SK-N-SH (cell line): ENCODE results near the gene PTGDS. TPM values are rescaled to one million over a fixed set of nuclear protein-coding genes. Genes with fewer than 3 reads are reported as not detected.

Experiments used
- CTCF ChIA-PET: fragments of 300-600, 350-600 bp; formaldehyde crosslinking; extraction: SDS; loops from one replicate; lab custom pipeline; 2021; lab: Yijun Ruan, JAX
- POLR2A ChIA-PET: fragments of 350-600 bp; sonication (Branson Sonifier 250); formaldehyde crosslinking; extraction: SDS; loops from one replicate; lab custom pipeline; 2020; ENCODE audit warnings: antibody characterized with exemption, inconsistent platforms; lab: Yijun Ruan, JAX
- DNase-seq: peaks from one replicate; pipeline ENCODE4 v3.0.0; 2012
- H2AFZ ChIP-seq: fragments of 200-600 bp; sonication (generic); 2 replicates; pipeline ENCODE4 v1.8.1; 2016; ENCODE audit warnings: antibody characterized with exemption, mild to moderate bottlenecking, low read depth
- H3F3A ChIP-seq: fragments of 200-600 bp; sonication (generic); replicated peaks from 2 replicates; pipeline ENCODE3; 2016; ENCODE audit warnings: antibody characterized with exemption, mild to moderate bottlenecking; ENCODE audit not compliant: insufficient read depth
- H3K27ac ChIP-seq, 2 experiments: fragments of 200-500 bp in 1 of 2; fragments of 200-600 bp in 1 of 2; sonication (Bioruptor generic) in 1 of 2; sonication (generic), shearing (Covaris generic) in 1 of 2; 2 replicates each; pipeline versions ENCODE4 v1.5.1 to v1.6.1; 2014 to 2016; ENCODE audit warnings: low read depth in 2 of 2, inconsistent platforms in 1 of 2, low read length in 1 of 2, mild to moderate bottlenecking in 1 of 2, mixed read lengths in 1 of 2
- H3K27me3 ChIP-seq: fragments of 200-600 bp; sonication (generic), shearing (Covaris generic); 2 replicates; pipeline ENCODE4 v1.6.1; 2016; ENCODE audit warnings: mixed run types; ENCODE audit not compliant: insufficient read depth
- H3K36me3 ChIP-seq, 2 experiments: fragments of 200-500 bp in 1 of 2; fragments of 200-600 bp in 1 of 2; sonication (Bioruptor generic) in 1 of 2; sonication (generic) in 1 of 2; replicated peaks in 1 of 2; 2 replicates each; pipeline versions ENCODE3 to v1.5.1; 2014 to 2016; ENCODE audit warnings: low read length in 1 of 2, mild to moderate bottlenecking in 1 of 2; ENCODE audit not compliant: insufficient read depth in 2 of 2, control insufficient read depth in 1 of 2
- H3K4me1 ChIP-seq, 2 experiments: fragments of 200-500 bp in 1 of 2; fragments of 200-600 bp in 1 of 2; sonication (Bioruptor generic) in 1 of 2; sonication (generic), shearing (Covaris generic) in 1 of 2; 2 replicates each; pipeline versions ENCODE4 v1.5.1 to v1.6.1; 2014 to 2016; ENCODE audit warnings: low read depth in 1 of 2, low read length in 1 of 2, mixed run types in 1 of 2; ENCODE audit not compliant: insufficient read depth in 2 of 2, control insufficient read depth in 1 of 2
- H3K4me2 ChIP-seq: fragments of 200-600 bp; sonication (generic), shearing (Covaris generic); 2 replicates; pipeline ENCODE4 v1.6.1; 2017; ENCODE audit warnings: mixed run types
- H3K4me3 ChIP-seq, 2 experiments: fragments of 200-500 bp in 1 of 2; fragments of 200-600 bp in 1 of 2; sonication (Bioruptor generic) in 1 of 2; sonication (generic), shearing (Covaris generic) in 1 of 2; 2 replicates each; pipeline versions ENCODE4 v1.5.1 to v1.8.1; 2014 to 2016; ENCODE audit warnings: low read depth in 2 of 2, inconsistent platforms in 1 of 2, low read length in 1 of 2, mild to moderate bottlenecking in 1 of 2, mixed read lengths in 1 of 2, moderate library complexity in 1 of 2
- H3K79me2 ChIP-seq: fragments of 200-600 bp; sonication (generic); 2 replicates; pipeline ENCODE4 v1.8.1; 2017; ENCODE audit warnings: mild to moderate bottlenecking; ENCODE audit not compliant: insufficient read depth
- H3K9ac ChIP-seq: fragments of 200-600 bp; sonication (generic); 2 replicates; pipeline ENCODE4 v1.6.1; 2017; ENCODE audit warnings: mixed run types
- H3K9me2 ChIP-seq: fragments of 200-600 bp; sonication (generic); 2 replicates; pipeline ENCODE4 v1.6.1; 2017; ENCODE audit warnings: mixed run types
- H3K9me3 ChIP-seq: fragments of 200-600 bp; sonication (generic); 2 replicates; pipeline ENCODE4 v1.6.1; 2017; ENCODE audit warnings: mixed run types, mild to moderate bottlenecking, moderate library complexity
- H4K20me1 ChIP-seq: fragments of 200-600 bp; sonication (generic); 2 replicates; pipeline ENCODE4 v1.6.1; 2017; ENCODE audit warnings: mild to moderate bottlenecking, mixed run types; ENCODE audit not compliant: insufficient read depth
- ELF1 ChIP-seq: IDR thresholded peaks from 2 replicates; pipeline ENCODE4 v1.4.0; 2012
- EP300 ChIP-seq, 2 experiments: IDR thresholded peaks; 2 replicates each; pipeline versions ENCODE4 v1.4.0 to v1.6.1; 2012; ENCODE audit warnings: borderline replicate concordance in 1 of 2, low read depth in 1 of 2, low read length in 1 of 2
- EZH2phosphoT487 ChIP-seq: fragments of 200-600 bp; sonication (generic); IDR thresholded peaks from 2 replicates; pipeline ENCODE4 v1.6.1; 2017; ENCODE audit warnings: low read depth, mixed run types, mild to moderate bottlenecking, antibody characterized with exemption, moderate library complexity, borderline replicate concordance
- FOSL2 ChIP-seq: IDR thresholded peaks from 2 replicates; pipeline ENCODE4 v1.4.0; 2012; ENCODE audit warnings: low read depth, mild to moderate bottlenecking, moderate library complexity, borderline replicate concordance
- FOXJ3 ChIP-seq: sonication (generic); formaldehyde crosslinking; IDR thresholded peaks from 2 replicates; pipeline ENCODE4 v1.5.1; 2020; ENCODE audit warnings: mild to moderate bottlenecking, missing genetic modification reagents
- FOXM1 ChIP-seq: IDR thresholded peaks from 2 replicates; pipeline ENCODE4 v1.4.0; 2012; ENCODE audit warnings: low read depth, mild to moderate bottlenecking
- GABPA ChIP-seq: IDR thresholded peaks from 2 replicates; pipeline ENCODE4 v1.4.0; 2012; ENCODE audit warnings: low read depth, mild to moderate bottlenecking
- GATA2 ChIP-seq: sonication (generic); formaldehyde crosslinking; IDR thresholded peaks from 2 replicates; pipeline ENCODE4 v1.5.0; 2020; ENCODE audit warnings: mild to moderate bottlenecking, missing genetic modification reagents
- JUND ChIP-seq: IDR thresholded peaks from 2 replicates; pipeline ENCODE4 v1.4.0; 2012
- MEF2A ChIP-seq: IDR thresholded peaks from 2 replicates; pipeline ENCODE4 v1.4.0; 2012; ENCODE audit warnings: low read depth, borderline replicate concordance
- NFIC ChIP-seq: IDR thresholded peaks from 2 replicates; pipeline ENCODE4 v1.4.0; 2012; ENCODE audit warnings: borderline replicate concordance
- NRF1 ChIP-seq: IDR thresholded peaks from 2 replicates; pipeline ENCODE4 v1.6.1; 2012; ENCODE audit warnings: low read depth, mild to moderate bottlenecking, low read length
- SIN3A ChIP-seq: IDR thresholded peaks from 2 replicates; pipeline ENCODE4 v1.6.1; 2012; ENCODE audit warnings: low read depth, mild to moderate bottlenecking, low read length, moderate library complexity, borderline replicate concordance
- SMC3 ChIP-seq: IDR thresholded peaks from 2 replicates; pipeline ENCODE4 v1.6.1; 2012; ENCODE audit warnings: low read depth, low read length, improper control_type of control experiment
- TCF12 ChIP-seq: IDR thresholded peaks from 2 replicates; pipeline ENCODE4 v1.4.0; 2012
- WGBS: methylation state at CpG from one replicate; pipeline ENCODE4 v1.1.6; 2017; ENCODE audit warnings: low lambda C conversion rate; 5-methylcytosine and 5-hydroxymethylcytosine counted together
- polyA plus RNA-seq, 3 experiments: library from polyadenylated mRNA; depleted of rRNA; stranded (reverse); fragments of >200 nt; gene quantifications; 2 replicates each; pipeline ENCODE4 v1.2.3, GENCODE V29; 2012
- TF ChIP-seq, protein P1 (sequence below): IDR thresholded peaks from 2 replicates; pipeline ENCODE4 v1.4.0; 2012; ENCODE audit warnings: low read depth
- TF ChIP-seq, protein P2 (sequence below): fragments of 150-350 bp; IDR thresholded peaks from 2 replicates; pipeline ENCODE4 v1.6.1; 2017; ENCODE audit warnings: antibody characterized with exemption, low read length, low read depth, borderline replicate concordance

PTGDS gene
- polyA plus RNA-seq, 1 of the 3 experiments (the other 2 are of a cell fraction) = not detected

DNA sequence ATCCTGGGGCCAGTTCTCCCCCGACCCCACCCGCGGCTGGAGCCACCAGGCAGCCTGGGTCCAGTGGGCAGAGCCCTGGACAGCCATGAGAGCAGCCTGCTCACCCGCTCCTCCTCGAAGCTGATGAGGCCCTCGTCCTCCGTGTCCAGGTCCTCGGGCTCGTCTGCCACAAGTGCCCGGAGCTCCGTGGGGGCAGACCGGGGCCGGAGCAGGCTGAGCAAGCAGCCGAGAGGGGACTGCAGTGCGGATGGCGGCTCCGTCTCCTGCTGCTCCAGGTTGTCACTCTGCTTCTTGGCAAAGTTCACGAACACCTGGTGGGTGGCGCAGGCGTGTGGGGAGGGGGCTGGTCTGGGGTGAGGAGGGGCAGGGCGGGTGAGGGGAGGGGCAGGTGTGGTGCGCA lies 31.0 kb downstream of the PTGDS start:
- Histone ChIP-seq H3F3A (no peaks in the 10 kb centered on the region), H3K79me2 (no peaks in the 10 kb centered on the region), H4K20me1 (no peaks in the 10 kb centered on the region), H3K9ac (no peak overlapping the region), H3K9me2 (no peaks in the 10 kb centered on the region), H3K27me3 (no peaks in the 10 kb centered on the region), H3K36me3 (peaks cover 0 to 10% of the 10 kb centered on the region in 2 experiments), H2AFZ (no peak overlapping the region), H3K9me3 (no peaks in the 10 kb centered on the region), H3K4me1 (no peaks in the 10 kb centered on the region), H3K4me2 (no peak overlapping the region), H3K27ac (no peak overlapping the region), H3K4me3 (no peak overlapping the region)
- 85% methylated on average over 11 of the region's 22 CpGs for WGBS
- ChIA-PET CTCF (interaction anchor here (3.1 kb wide), 2 partner anchors 20 to 27 kb away, joined by 14 to 16 read pairs; partner anchors contain the start of gene ABCA2), POLR2A (interaction anchor here (1.1 kb wide), 1 partner anchor 12 kb away, joined by 3 read pairs; the partner anchor contains the start of gene CLIC3)
- DNase-seq = no peak
- TF ChIP-seq EP300 (IDR thresholded peaks at IDR 0.05; ENCODE audit: borderline replicate concordance in 1 of 2, low read depth in 1 of 2, low read length in 1 of 2) = no peak
- TF ChIP-seq NFIC = no peak
- TF ChIP-seq TCF12 = no peak
- TF ChIP-seq, protein P1, sequence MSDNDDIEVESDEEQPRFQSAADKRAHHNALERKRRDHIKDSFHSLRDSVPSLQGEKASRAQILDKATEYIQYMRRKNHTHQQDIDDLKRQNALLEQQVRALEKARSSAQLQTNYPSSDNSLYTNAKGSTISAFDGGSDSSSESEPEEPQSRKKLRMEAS = no peak
- no peak for TF ChIP-seq FOSL2
- no peak for TF ChIP-seq ELF1
- TF ChIP-seq EZH2phosphoT487 = no peak
- TF ChIP-seq GATA2 (CRISPR knock-in tag) = no peak
- TF ChIP-seq, protein P2, sequence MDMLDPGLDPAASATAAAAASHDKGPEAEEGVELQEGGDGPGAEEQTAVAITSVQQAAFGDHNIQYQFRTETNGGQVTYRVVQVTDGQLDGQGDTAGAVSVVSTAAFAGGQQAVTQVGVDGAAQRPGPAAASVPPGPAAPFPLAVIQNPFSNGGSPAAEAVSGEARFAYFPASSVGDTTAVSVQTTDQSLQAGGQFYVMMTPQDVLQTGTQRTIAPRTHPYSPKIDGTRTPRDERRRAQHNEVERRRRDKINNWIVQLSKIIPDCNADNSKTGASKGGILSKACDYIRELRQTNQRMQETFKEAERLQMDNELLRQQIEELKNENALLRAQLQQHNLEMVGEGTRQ = no peak
- TF ChIP-seq JUND = no peak
- TF ChIP-seq FOXM1 = no peak
- no peak for TF ChIP-seq GABPA
- no peak for TF ChIP-seq NRF1
- no peak for TF ChIP-seq SIN3A
- no peak for TF ChIP-seq SMC3

DNA sequence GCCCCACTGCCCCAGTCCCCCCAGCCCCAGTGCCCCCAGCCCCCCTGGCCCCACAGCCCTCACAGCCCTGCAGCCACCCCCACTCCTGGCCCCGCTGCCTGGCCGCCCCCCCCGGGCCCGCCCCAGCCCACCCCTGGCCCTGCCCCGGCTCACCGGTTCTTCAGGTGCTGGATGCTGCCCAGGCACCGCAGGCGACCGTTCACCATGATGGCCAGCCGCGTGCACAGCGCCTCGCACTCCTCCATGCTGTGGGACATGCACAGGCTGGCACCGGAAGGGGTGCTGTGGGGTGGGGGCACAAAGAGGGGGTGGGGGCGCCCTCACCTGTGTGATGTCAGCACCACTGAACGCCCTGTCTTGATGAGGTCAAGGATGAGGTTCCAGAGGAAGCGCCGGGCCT lies 31.9 kb downstream of the PTGDS start:
- H3K4me2 ChIP-seq = no peak overlapping the region
- no peak for DNase-seq
- no peaks in the 10 kb centered on the region for H4K20me1 ChIP-seq
- H3K4me3 ChIP-seq = no peak overlapping the region
- no peaks in the 10 kb centered on the region for H3K9me2 ChIP-seq
- H3K27me3 ChIP-seq = no peaks in the 10 kb centered on the region
- no peak overlapping the region for H3K9ac ChIP-seq
- H3K4me1 ChIP-seq = no peaks in the 10 kb centered on the region
- no peaks in the 10 kb centered on the region for H3F3A ChIP-seq
- WGBS = 98% methylated on average over 10 of the region's 18 CpGs
- H3K27ac ChIP-seq = no peak overlapping the region
- peaks cover 0 to 10% of the 10 kb centered on the region in 2 experiments for H3K36me3 ChIP-seq
- TF ChIP-seq FOXJ3 (CRISPR knock-in tag) = no peak
- TF ChIP-seq FOXM1 = no peak
- TF ChIP-seq MEF2A = no peak
- POLR2A ChIA-PET = interaction anchor here (0.5 kb wide), 1 partner anchor 9 kb away, joined by 3 read pairs; no protein-coding TSS in a partner anchor
- H3K79me2 ChIP-seq = no peaks in the 10 kb centered on the region
- CTCF ChIA-PET = interaction anchor here (1.0 to 3.1 kb wide), 4 partner anchors 17 to 26 kb away, joined by 3 to 16 read pairs (median 6); partner anchors contain the start of genes ABCA2 and PAXX
- no peak overlapping the region for H2AFZ ChIP-seq
- no peaks in the 10 kb centered on the region for H3K9me3 ChIP-seq
